ENCODE data around the gene CAMK1G. TPM values are rescaled to one million over a fixed set of nuclear protein-coding genes. Genes with fewer than 3 reads are reported as not detected.

The CAMK1G gene
- total and polyA plus RNA-seq, 10 of the 15 experiments (the other 5 are each of a cell fraction or from before 2014, with no cell fraction given), result 0.18 to 0.20 TPM; not detected in 8

GRCh38 chr1:209560952-209561351 is 22.6 kb upstream of the CAMK1G start:
- in situ Hi-C loops (cut with MboI), result no loop called here
- Histone ChIP-seq H3K9me3 (replicated peaks; ENCODE audit: control insufficient read depth, insufficient read depth, low read length) (no peaks in the 10 kb centered on the region), H3K79me2 (ENCODE audit: control insufficient read depth, insufficient read depth, low read length) (no peaks in the 10 kb centered on the region), H2AFZ (ENCODE audit: control insufficient read depth, low read depth, low read length) (no peak overlapping the region), H4K20me1 (ENCODE audit: control insufficient read depth, insufficient read depth) (no peaks in the 10 kb centered on the region), H3K4me2 (ENCODE audit: control insufficient read depth, insufficient read depth) (no peak overlapping the region), H3K9ac (ENCODE audit: control insufficient read depth, insufficient read depth, low read length) (no peak overlapping the region), H3K4me3 (no peak overlapping the region), H3K27ac (ENCODE audit: control insufficient read depth, insufficient read depth) (no peak overlapping the region), H3K4me1 (ENCODE audit: control insufficient read depth, insufficient read depth, low read length) (no peaks in the 10 kb centered on the region), H3K27me3 (replicated peaks in 1 of 2; ENCODE audit: control insufficient read depth in 2 of 2, insufficient read depth in 2 of 2, low read length in 1 of 2) (peaks cover 0 to 3% of the 10 kb centered on the region in 2 experiments; a peak in 1 of 4 replicates), H3K36me3 (ENCODE audit: control insufficient read depth in 2 of 2, insufficient read depth in 2 of 2, low read length in 1 of 2) (no peaks in the 10 kb centered on the region)
- POLR2A ChIA-PET, result interaction anchor here (0.6 kb wide), 1 partner anchor 648 kb away, joined by 4 read pairs; no protein-coding TSS in a partner anchor
- WGBS (ENCODE audit: insufficient coverage, insufficient replicate concordance, low lambda C conversion rate, missing lambda C conversion rate), result 51% methylated on average over 10 of the region's 10 CpGs
- DNase-seq (ENCODE audit: low read depth, low spot score), result no peak
- CTCF ChIA-PET, result interaction anchor here (0.7 to 2.9 kb wide), 5 partner anchors 9 to 379 kb away, joined by 3 to 11 read pairs (median 3); no protein-coding TSS in a partner anchor
- RAD21 ChIA-PET (ENCODE audit: unreplicated experiment), result no interaction called here
- intact Hi-C loops (cut with micrococcal nuclease; ENCODE audit: unreplicated experiment), result no loop called here
- SMC1A ChIA-PET (ENCODE audit: uncharacterized antibody, unreplicated experiment), result interaction anchor here (0.8 to 1.4 kb wide), 2 partner anchors 16 to 48 kb away, joined by 3 to 4 read pairs; no protein-coding TSS in a partner anchor
- no TSS peak for BruUV-seq (replicated peaks)
- no peak for FAIRE-seq
- no peak for TF ChIP-seq CBX5 (IDR thresholded peaks at IDR 0.05; ENCODE audit: low read depth)
- TF ChIP-seq HCFC1 (IDR thresholded peaks at IDR 0.05; ENCODE audit: low read length), result no peak
- TF ChIP-seq, protein P1, sequence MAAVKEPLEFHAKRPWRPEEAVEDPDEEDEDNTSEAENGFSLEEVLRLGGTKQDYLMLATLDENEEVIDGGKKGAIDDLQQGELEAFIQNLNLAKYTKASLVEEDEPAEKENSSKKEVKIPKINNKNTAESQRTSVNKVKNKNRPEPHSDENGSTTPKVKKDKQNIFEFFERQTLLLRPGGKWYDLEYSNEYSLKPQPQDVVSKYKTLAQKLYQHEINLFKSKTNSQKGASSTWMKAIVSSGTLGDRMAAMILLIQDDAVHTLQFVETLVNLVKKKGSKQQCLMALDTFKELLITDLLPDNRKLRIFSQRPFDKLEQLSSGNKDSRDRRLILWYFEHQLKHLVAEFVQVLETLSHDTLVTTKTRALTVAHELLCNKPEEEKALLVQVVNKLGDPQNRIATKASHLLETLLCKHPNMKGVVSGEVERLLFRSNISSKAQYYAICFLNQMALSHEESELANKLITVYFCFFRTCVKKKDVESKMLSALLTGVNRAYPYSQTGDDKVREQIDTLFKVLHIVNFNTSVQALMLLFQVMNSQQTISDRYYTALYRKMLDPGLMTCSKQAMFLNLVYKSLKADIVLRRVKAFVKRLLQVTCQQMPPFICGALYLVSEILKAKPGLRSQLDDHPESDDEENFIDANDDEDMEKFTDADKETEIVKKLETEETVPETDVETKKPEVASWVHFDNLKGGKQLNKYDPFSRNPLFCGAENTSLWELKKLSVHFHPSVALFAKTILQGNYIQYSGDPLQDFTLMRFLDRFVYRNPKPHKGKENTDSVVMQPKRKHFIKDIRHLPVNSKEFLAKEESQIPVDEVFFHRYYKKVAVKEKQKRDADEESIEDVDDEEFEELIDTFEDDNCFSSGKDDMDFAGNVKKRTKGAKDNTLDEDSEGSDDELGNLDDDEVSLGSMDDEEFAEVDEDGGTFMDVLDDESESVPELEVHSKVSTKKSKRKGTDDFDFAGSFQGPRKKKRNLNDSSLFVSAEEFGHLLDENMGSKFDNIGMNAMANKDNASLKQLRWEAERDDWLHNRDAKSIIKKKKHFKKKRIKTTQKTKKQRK (IDR thresholded peaks at IDR 0.05; ENCODE audit: low read depth, low read length), result no peak
- TF ChIP-seq ATF3 (IDR thresholded peaks at IDR 0.05; ENCODE audit: borderline replicate concordance, extremely low read depth, low read depth, low read length), result no peak
- no peak for TF ChIP-seq REST (IDR thresholded peaks at IDR 0.05; ENCODE audit: low read depth, low read length)
- TF ChIP-seq MXI1 (IDR thresholded peaks at IDR 0.05; ENCODE audit: low read depth, low read length), result no peak
- no peak for TF ChIP-seq CHD2 (IDR thresholded peaks at IDR 0.05; ENCODE audit: borderline replicate concordance, low read depth, low read length)
- no peak for TF ChIP-seq ETV6 (conservative IDR thresholded peaks at IDR 0.05 in 1 of 2, IDR thresholded peaks at IDR 0.05 in 1 of 2; ENCODE audit: borderline replicate concordance in 1 of 2, low read depth in 1 of 2)
- TF ChIP-seq GABPA (IDR thresholded peaks at IDR 0.05; ENCODE audit: low read depth), result no peak
- no peak for TF ChIP-seq RUNX3 (IDR thresholded peaks at IDR 0.05; ENCODE audit: low read length)
- no peak for TF ChIP-seq NFYA (IDR thresholded peaks at IDR 0.05; ENCODE audit: borderline replicate concordance, low read depth, low read length)
- no peak for TF ChIP-seq KAT2A (conservative IDR thresholded peaks at IDR 0.05; ENCODE audit: control insufficient read depth, low read depth, low read length)
- ATAC-seq, result no peak

Data from GM12878 (cell line).